Activated effector memory CD4-positive, alpha-beta T cell treated with Interleukin-2 at 50 U/mL for 16 hours (primary cell): ENCODE measurements around the gene ZNF442.
"Not testable (repeated sequence)": the region's sequence is repeated elsewhere in the genome, so short reads cannot be mapped to it uniquely, and the experiment has no call there.

ENCODE experiments used
- DNase-seq: peaks from one replicate; pipeline ENCODE4 v3.0.0-alpha.2; 2020

ZNF442 gene

GRCh38 chr19:12325690-12326089, 39.8 kb downstream of the ZNF442 start:
- no peak for DNase-seq

- DNase-seq, result no peak
Measured at GRCh38 chr19:12318782-12319413, 46.6 kb downstream of the ZNF442 start.

- DNase-seq, result no peak
Measured at GRCh38 chr19:12314553-12314952, 50.9 kb downstream of the ZNF442 start.

GRCh38 chr19:12308891-12309290, 56.6 kb downstream of the ZNF442 start:
- DNase-seq, result not testable (repeated sequence)
